GM12878 (cell line): ENCODE data around the gene SNAI3. TPM values are rescaled to one million over a fixed set of nuclear protein-coding genes. Genes with fewer than 3 reads are reported as not detected.

Experiments used
- GATAD2B ChIP-seq: fragments of 450-650 bp; conservative IDR thresholded peaks from 2 replicates; pipeline ENCODE4 v1.6.1; 2017; ENCODE audit warnings: low read depth, mild to moderate bottlenecking, moderate library complexity
- KLF5 ChIP-seq: fragments of 450-650 bp; IDR thresholded peaks from 2 replicates; pipeline ENCODE4 v1.6.1; 2014; ENCODE audit warnings: mild to moderate bottlenecking; ENCODE audit not compliant: partially characterized antibody
- RB1 ChIP-seq: fragments of 450-650 bp; formaldehyde crosslinking; IDR thresholded peaks from 2 replicates; pipeline ENCODE4 v1.6.1; 2017; ENCODE audit warnings: mild to moderate bottlenecking, borderline replicate concordance
- RCOR1 ChIP-seq: conservative IDR thresholded peaks from 2 replicates; pipeline ENCODE4 v1.6.1; 2012; ENCODE audit warnings: low read depth, low read length, improper control_type of control experiment
- SMC3 ChIP-seq: IDR thresholded peaks from 2 replicates; pipeline ENCODE4 v1.6.1; 2011; ENCODE audit warnings: low read length, improper control_type of control experiment, borderline replicate concordance
- SP1 ChIP-seq: IDR thresholded peaks from one replicate; pipeline ENCODE4 v1.6.1; 2011; ENCODE audit warnings: low read depth, low read length
- TAF1 ChIP-seq: IDR thresholded peaks from 2 replicates; pipeline ENCODE4 v1.6.1; 2011; ENCODE audit warnings: mild to moderate bottlenecking, low read depth, low read length, borderline replicate concordance
- ZNF687 ChIP-seq: fragments of 450-650 bp; IDR thresholded peaks from 2 replicates; pipeline ENCODE4 v1.6.1; 2017; ENCODE audit warnings: mild to moderate bottlenecking, moderate library complexity
- polyA plus RNA-seq, 11 experiments: library from polyadenylated mRNA; depleted of rRNA in 4 of 11; unstranded in 6 of 11; stranded (reverse) in 5 of 11; fragments of >200 nt; fragmentation: Nextera tagmentation in 4 of 11; fragmentation: Illumina TruSeq in 1 of 11; extraction: Ambion mirVana in 4 of 11; extraction: Trizol in 1 of 11; gene quantifications; 1 replicate in 1 of 11; 2 replicates in 10 of 11; pipeline versions ENCODE4 v1.2.1 to v1.2.3, GENCODE V29; 2011 to 2016; ENCODE audit warnings: inconsistent platforms in 2 of 11, missing spikeins in 2 of 11, low read depth in 1 of 11
- total RNA-seq, 4 experiments: library from RNA; depleted of rRNA in 3 of 4; stranded (reverse); fragments of >200 nt in 3 of 4; fragmentation: Illumina TruSeq in 1 of 4; extraction: Trizol in 1 of 4; gene quantifications; 2 replicates each; pipeline versions ENCODE4 v1.2.1 to v1.2.3, GENCODE V29; 2013 to 2021
- TF ChIP-seq, protein P1 (sequence below): IDR thresholded peaks from 2 replicates; pipeline ENCODE4 v1.6.1; 2012; ENCODE audit warnings: low read depth, low read length, improper control_type of control experiment

Gene SNAI3
- total and polyA plus RNA-seq, 10 of the 15 experiments (the other 5 are each of a cell fraction or from before 2014, with no cell fraction given), result 0.21 to 7.4 (median 3.0) TPM

- TF ChIP-seq ZNF687 (no peak), GATAD2B (no peak), TAF1 (no peak), KLF5 (no peak), RCOR1 (no peak), RB1 (no peak), SMC3 (no peak), SP1 (no peak)
- TF ChIP-seq, protein P1, sequence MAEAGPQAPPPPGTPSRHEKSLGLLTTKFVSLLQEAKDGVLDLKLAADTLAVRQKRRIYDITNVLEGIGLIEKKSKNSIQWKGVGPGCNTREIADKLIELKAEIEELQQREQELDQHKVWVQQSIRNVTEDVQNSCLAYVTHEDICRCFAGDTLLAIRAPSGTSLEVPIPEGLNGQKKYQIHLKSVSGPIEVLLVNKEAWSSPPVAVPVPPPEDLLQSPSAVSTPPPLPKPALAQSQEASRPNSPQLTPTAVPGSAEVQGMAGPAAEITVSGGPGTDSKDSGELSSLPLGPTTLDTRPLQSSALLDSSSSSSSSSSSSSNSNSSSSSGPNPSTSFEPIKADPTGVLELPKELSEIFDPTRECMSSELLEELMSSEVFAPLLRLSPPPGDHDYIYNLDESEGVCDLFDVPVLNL, result no peak
Measured at GRCh38 chr16:88710556-88710955, 24.2 kb upstream of the SNAI3 start (continued).
